Measurements from ENCODE around the gene ADGRF1.
"Not testable (repeated sequence)": the region's sequence is repeated elsewhere in the genome, so short reads cannot be mapped to it uniquely, and the experiment has no call there.

ADGRF1 gene

DNA sequence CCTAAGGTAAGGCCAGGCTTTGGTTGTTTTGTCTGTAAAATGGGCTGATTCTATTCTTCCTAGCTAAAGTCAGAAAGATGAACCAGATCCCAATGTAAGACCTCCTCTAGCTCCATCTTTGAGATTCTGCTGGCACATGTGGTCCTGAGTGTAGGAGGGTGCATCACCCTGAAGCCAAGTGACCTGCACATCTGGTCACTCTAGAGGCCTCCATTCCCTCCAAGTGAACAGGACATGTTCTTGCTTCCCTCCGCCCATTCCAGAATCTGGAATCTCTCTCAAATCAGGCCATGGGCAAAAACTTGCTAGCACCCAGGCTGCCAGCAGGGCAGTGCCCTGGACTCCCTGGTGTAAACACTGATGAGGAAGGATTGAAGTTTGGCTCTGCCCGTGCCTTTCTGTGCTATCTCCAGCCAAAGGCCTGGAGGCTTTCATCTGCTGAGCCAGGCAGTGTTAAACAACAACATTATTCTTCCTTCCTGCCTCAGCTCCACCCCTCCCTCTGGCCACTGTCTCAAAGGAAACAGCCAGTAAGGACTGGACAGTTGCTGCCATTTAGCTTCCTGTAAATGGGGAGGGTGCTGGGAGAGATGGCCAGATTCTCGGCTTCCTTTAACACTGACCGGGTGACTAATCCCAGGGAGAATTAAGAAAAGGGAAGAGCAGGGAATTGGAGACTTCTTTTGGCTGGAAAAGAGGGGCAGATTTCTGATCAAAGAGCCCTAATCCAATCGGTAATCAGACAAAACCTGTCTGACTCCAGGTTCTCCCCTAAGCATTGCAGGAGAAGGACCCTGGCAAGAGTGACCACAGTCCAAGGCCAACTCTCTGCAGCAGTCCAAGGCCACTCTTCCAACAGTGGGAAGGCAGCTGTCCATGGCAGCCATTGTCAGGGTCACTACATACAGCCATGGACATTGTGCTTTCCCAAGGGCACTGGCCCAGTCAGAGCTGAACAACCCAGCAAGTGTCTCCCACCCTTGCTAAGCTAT lies 19.5 kb upstream of the ADGRF1 start:
- DNase-seq (ENCODE audit: extremely low read depth in 1 of 2, low read depth in 1 of 2) = no peak

GRCh38 chr6:47059216-47059885 lies 17.2 kb upstream of the ADGRF1 start:
- DNase-seq (ENCODE audit: extremely low read depth in 1 of 2, low read depth in 1 of 2) = no peak

GRCh38 chr6:47057830-47058540 lies 15.9 kb upstream of the ADGRF1 start:
- DNase-seq (ENCODE audit: extremely low read depth in 1 of 2, low read depth in 1 of 2) = no peak

DNA sequence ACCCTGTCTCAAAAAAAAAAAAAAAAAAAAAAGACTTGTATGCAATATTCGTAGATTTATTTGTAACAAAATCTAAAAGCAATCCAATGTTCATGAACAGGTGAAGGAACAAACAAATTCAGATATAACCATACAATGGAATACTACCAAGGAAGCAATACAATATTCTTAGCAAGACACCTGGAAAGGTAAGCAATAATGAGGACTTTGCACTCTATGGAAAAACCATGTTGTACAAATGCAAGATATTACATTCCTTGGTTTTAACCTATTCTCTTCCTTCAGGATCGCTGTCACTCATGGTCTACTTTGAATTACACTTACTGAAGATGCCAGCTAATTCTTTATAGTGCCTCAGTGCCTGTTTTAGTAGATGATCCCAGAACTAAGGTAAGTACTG lies 14.7 kb upstream of the ADGRF1 start:
- DNase-seq (ENCODE audit: extremely low read depth in 1 of 2, low read depth in 1 of 2) = no peak

DNA sequence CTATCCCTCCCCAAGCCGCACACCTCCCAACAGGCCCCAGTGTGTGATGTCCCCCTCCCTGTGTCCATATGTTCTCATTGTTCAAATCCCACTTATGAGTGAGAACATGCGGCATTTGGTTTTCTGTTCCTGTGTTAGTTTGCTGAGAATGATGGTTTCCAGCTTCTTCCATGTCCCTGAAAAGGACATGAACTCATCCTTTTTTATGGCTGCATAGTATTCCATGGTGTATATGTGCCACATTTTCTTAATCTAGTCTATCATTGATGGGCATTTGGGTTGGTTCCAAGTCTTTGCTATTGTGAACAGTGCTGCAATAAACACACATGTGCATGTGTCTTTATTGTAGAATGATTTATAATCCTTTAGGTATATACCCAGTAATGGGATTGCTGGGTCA lies 12.2 kb upstream of the ADGRF1 start:
- DNase-seq (ENCODE audit: extremely low read depth in 1 of 2, low read depth in 1 of 2) = not testable (repeated sequence)

DNA sequence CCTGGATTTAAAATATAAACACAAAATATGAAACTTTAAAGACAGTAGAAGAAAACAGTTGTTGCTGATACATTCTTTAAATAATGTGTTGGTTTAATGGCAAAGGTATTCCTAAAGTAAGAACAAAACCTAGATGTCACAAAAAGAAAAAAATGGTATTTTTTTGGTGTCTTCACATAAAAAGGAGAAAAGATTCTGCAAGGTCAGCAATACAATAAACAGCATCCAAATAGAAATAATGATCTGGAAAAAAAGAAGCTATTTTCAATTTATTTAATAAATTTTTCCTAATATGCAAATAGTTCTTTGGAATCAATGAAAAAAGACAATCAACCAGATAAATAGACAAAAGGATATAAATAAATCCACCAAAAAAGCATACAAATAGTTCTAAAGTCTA lies 6.5 kb upstream of the ADGRF1 start:
- no peak for DNase-seq (ENCODE audit: extremely low read depth in 1 of 2, low read depth in 1 of 2)

DNA sequence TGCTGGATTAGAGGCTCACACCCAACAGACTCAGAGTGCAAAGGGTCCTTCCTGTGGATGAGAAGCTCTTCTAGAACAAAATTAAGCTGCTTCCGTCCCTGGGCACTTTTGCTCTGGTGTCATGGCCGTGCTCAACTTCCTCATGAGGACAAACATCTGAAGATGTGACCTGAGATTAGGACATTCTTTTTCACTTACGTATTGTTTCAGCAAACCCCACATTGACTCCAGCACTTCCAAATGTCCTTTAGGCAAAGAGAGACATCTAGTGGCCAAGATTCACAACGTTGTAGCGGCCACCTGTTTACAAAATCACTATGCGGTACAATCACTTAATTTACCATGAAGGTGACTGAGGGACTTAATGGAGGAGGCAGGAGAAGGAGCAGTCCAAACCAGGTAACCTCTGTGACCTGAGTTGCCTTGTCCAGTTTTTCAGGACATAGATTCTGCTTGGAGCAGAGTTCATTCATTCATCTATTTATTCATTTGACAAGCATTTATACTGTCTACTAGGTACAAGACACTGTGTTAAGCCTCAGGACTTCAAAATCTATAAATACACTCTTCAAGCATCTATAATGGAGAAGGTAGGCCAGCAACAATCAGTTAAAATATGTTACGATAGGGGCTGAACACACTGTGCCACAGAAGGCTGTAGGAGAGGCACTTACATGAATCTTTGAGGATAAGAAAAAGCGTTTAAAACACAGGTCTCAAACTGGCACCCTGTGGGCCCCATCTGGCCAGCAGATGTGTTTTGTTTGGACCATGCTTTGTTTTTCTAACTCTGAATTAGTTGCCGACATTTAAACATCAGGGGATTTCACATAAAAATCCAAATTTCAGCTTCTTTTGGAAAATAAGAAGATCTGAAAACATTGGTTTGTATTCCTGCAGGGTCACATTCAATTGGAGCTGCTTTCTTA lies 5.6 kb upstream of the ADGRF1 start:
- no peak for DNase-seq (ENCODE audit: extremely low read depth in 1 of 2, low read depth in 1 of 2)

DNA sequence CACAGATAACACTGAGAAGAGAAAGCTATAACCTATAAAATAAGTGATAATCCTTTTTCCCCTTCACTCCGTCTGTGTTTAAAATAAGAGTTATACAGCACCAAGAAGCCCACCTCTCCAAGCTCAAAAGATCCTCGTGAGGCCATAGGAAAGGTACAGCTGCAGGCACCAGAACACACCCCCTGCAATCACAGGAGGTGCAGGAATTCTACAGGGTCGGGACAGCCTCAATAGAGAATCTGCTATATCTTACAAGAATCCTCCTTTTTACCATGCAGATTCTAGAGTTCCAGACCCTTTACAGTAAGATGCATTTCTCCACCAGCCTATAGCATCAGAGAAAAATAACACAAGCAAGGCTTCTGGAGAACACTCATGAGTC lies 5.0 kb upstream of the ADGRF1 start:
- DNase-seq (ENCODE audit: extremely low read depth in 1 of 2, low read depth in 1 of 2) = no peak

DNA sequence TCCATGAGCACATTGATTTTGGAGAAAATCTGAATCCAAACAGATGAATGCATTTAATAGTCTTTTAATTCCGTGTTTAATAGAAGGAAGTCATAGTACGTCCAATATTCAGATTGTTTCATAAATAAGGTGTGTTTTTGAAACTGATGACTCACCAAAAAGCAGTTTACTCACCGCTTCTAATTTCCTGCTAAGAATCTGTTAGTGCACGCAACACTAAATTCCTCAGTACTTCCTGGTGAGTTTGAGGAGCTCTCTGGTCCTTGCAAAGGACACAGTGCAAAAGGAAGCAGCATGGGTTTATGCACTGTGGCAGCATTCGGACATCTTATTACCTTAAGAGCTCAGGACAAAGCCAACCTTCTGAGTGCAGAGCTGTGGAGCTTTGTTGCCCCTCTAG lies 2.3 kb upstream of the ADGRF1 start:
- no peak for DNase-seq (ENCODE audit: extremely low read depth in 1 of 2, low read depth in 1 of 2)

DNA sequence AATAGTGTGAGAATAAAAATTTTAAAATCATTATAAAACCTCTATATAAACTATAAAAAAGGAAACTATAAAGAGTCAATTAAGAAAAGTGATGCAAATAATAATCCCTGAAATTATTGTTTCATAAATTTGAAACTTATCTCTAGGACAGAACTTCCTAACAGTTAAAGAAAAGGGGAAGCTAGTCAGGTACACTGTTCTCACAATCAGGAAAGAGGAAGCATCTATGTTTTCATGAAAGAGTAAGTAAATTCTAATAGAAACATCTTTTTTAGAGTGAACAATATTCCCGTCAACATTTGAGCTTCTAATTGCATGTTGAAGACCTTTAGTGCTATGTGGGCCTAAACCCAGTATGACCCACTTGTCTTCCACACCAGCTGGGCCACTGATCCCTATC lies 1.2 kb upstream of the ADGRF1 start:
- no peak for DNase-seq (ENCODE audit: extremely low read depth in 1 of 2, low read depth in 1 of 2)

GRCh38 chr6:47041741-47042140 lies 391 bp downstream of the ADGRF1 start:
- no peak for DNase-seq (ENCODE audit: extremely low read depth in 1 of 2, low read depth in 1 of 2)

- no peak for DNase-seq (ENCODE audit: extremely low read depth in 1 of 2, low read depth in 1 of 2)
Observed at GRCh38 chr6:47034926-47035325, 7.2 kb downstream of the ADGRF1 start.

DNA sequence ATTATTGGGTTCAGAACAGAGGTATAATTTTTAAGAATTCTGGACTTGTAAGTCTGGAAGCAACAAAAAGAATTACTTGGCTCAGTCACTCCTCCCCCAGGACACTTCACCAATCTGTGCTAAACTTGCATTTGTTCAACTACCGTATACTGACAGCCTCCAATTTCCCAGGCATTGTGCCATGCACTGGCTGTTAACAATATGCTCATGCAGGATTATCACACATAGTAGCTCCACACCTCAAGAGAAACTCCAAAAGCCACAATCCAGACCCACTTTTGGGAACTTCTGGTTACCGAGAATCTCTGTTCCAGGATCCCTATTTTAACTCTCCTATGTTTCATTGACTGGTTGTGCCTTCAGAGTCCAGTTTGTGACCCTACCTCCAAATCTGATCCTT lies 7.7 kb downstream of the ADGRF1 start:
- DNase-seq (ENCODE audit: extremely low read depth in 1 of 2, low read depth in 1 of 2) = no peak

GRCh38 chr6:47032974-47033765 lies 9.0 kb downstream of the ADGRF1 start:
- no peak for DNase-seq (ENCODE audit: extremely low read depth in 1 of 2, low read depth in 1 of 2)

GRCh38 chr6:47031656-47032055 lies 10.5 kb downstream of the ADGRF1 start:
- DNase-seq (ENCODE audit: extremely low read depth in 1 of 2, low read depth in 1 of 2) = no peak

DNA sequence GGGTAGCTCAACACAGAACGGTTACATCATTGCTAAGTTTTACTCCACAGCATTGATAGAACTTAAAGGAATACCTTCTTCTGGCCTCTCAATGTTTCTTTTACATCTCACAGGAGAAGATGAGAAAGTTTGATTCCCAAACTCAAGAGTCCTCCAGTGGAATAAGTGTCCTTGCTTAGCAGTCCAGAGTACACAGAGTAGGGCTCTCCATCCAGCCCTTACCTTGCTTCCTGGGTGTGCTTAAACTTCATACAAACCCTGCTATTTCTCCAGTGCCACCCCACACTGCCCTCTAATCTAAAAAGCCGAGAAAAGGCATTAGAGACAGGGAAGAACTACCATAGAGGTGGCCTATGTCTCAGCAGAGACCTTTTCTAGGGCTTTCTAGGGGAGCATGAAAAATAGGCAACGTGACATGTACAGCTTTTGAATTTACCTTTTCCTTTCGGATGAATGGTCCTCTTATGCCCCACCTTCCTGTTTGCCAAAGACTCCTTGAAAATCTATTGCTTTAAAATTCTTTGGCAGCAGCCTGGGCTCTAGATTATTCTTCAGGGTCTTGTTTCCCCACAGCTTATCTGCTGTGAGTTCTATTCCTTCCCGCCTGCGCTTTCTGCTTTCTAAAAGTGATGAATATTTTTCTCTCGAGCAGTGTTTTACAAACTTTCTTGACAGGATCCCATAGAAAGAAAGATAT lies 12.1 kb downstream of the ADGRF1 start:
- no peak for DNase-seq (ENCODE audit: extremely low read depth in 1 of 2, low read depth in 1 of 2)

- no peak for DNase-seq (ENCODE audit: extremely low read depth in 1 of 2, low read depth in 1 of 2)
Observed at GRCh38 chr6:47028835-47029360, 13.2 kb downstream of the ADGRF1 start.

- no peak for DNase-seq (ENCODE audit: extremely low read depth in 1 of 2, low read depth in 1 of 2)
Observed at GRCh38 chr6:47027315-47027714, 14.8 kb downstream of the ADGRF1 start.

GRCh38 chr6:47026679-47027078 lies 15.5 kb downstream of the ADGRF1 start:
- DNase-seq (ENCODE audit: extremely low read depth in 1 of 2, low read depth in 1 of 2) = no peak

Data from activated CD8-positive, alpha-beta memory T cell treated with anti-CD3 and anti-CD28 coated beads for 1 hour (primary cell).